PFSK-1 (cell line): Measurements from ENCODE around the gene NTM.

Source experiments
- FOXP2 ChIP-seq: optimal IDR thresholded peaks from 2 replicates; pipeline ENCODE3; 2011; ENCODE audit warnings: borderline replicate concordance, control low read depth, inconsistent platforms; ENCODE audit not compliant: insufficient read depth; ENCODE audit errors: extremely low read length, extremely low read depth
- POLR2AphosphoS5 ChIP-seq: IDR thresholded peaks from 2 replicates; pipeline ENCODE4 v1.6.1; 2012; ENCODE audit warnings: low read depth, mild to moderate bottlenecking, control low read depth, low read length, moderate library complexity
- SIN3A ChIP-seq: IDR thresholded peaks from 2 replicates; pipeline ENCODE4 v1.6.1; 2012; ENCODE audit warnings: mild to moderate bottlenecking, low read length, moderate library complexity, borderline replicate concordance; ENCODE audit not compliant: insufficient read depth
- TAF1 ChIP-seq: IDR thresholded peaks from 2 replicates; pipeline ENCODE4 v1.6.1; 2012; ENCODE audit warnings: low read length, control low read depth, borderline replicate concordance; ENCODE audit not compliant: insufficient read depth
- TF ChIP-seq, protein P1 (sequence below), 2 experiments: IDR thresholded peaks; 2 replicates each; pipeline versions ENCODE4 v1.6.1 to v1.8.0; 2011 to 2012; ENCODE audit warnings: low read depth in 2 of 2, low read length in 2 of 2, control low read depth in 1 of 2, inconsistent platforms in 1 of 2, mild to moderate bottlenecking in 1 of 2, moderate library complexity in 1 of 2; ENCODE audit not compliant: insufficient read depth in 1 of 2

NTM gene

DNA sequence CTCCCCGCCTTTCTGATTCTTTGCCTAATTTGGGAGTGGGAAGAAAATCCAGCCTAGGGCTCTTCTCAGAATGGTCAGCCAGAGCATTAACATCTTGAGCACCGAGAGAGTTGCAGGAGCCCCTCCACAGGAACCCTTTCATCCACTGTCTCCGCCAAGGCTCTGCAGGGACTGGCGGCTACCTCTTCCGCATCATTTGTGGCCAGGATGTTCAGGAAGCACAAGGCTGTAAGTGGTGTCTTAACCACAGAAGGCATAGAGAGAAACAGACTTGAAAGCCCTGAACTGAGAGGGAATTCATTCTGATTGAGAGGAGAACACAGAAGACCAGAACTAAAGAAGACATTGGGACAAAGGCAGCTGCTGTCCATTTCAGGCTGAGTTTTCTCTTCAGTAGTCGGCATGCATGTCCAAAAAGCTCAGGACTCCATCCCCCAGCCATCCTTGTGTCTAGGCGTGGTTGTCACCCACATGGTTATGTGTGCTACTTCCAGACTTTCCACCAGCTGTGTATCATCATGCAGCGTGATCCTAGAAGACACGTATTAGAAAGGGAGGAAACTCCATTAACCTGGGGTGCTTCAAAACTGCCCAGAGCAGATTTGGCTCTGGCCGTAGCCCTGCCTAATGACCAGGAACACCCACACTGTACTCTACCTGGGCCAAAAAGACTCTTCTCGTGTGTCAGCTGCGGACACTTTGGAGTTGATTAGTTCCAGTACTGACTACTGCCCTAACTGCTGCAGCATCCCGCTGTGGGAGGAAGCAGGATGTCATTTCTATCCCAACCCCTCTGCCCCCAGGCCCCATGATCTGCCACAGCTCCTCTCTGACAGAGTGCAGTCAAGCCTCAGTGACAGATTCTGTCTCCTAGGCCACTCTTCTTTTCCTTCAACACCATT lies 725.1 kb downstream of the NTM start:
- TF ChIP-seq FOXP2 (no peak), POLR2AphosphoS5 (no peak), TAF1 (no peak), SIN3A (no peak)
- TF ChIP-seq, protein P1, sequence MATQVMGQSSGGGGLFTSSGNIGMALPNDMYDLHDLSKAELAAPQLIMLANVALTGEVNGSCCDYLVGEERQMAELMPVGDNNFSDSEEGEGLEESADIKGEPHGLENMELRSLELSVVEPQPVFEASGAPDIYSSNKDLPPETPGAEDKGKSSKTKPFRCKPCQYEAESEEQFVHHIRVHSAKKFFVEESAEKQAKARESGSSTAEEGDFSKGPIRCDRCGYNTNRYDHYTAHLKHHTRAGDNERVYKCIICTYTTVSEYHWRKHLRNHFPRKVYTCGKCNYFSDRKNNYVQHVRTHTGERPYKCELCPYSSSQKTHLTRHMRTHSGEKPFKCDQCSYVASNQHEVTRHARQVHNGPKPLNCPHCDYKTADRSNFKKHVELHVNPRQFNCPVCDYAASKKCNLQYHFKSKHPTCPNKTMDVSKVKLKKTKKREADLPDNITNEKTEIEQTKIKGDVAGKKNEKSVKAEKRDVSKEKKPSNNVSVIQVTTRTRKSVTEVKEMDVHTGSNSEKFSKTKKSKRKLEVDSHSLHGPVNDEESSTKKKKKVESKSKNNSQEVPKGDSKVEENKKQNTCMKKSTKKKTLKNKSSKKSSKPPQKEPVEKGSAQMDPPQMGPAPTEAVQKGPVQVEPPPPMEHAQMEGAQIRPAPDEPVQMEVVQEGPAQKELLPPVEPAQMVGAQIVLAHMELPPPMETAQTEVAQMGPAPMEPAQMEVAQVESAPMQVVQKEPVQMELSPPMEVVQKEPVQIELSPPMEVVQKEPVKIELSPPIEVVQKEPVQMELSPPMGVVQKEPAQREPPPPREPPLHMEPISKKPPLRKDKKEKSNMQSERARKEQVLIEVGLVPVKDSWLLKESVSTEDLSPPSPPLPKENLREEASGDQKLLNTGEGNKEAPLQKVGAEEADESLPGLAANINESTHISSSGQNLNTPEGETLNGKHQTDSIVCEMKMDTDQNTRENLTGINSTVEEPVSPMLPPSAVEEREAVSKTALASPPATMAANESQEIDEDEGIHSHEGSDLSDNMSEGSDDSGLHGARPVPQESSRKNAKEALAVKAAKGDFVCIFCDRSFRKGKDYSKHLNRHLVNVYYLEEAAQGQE (IDR thresholded peaks at IDR 0.05; ENCODE audit: insufficient read depth in 1 of 2, low read depth in 2 of 2, low read length in 2 of 2): no peak

DNA sequence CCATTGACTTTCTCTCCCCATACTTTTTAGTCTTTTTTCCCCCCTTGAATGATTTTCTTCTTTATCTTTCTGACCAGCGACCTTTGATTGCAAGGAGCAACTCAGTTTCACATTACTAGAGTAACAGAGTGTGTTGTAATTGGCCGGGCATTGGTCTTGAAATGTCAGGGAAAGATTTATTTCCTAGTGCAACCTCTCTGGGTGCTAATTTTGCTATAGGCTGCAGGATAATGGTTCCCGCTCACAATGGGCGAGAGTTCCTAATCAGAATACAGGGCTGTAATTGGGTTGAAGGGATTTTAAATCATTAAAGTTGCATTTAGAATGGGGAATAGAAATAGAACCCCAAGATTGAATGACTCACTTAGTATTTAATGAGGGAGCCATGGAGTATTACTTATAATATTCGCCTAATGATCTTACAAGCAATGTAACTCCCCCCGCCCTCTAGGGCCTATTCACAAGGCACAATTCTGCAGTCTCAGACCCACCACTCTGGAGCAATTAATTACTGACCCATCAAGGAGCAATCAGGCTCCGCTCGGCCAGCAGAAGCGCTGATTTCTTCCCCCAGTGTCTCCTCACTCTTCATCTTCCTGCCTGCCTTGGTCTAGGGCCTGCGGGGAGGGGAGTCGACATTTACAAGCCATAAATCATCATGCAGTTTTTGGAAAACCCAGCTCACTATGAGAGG lies 725.9 kb downstream of the NTM start:
- TF ChIP-seq TAF1 (no peak), POLR2AphosphoS5 (no peak), FOXP2 (no peak), SIN3A (no peak)
- TF ChIP-seq, protein P1 (IDR thresholded peaks at IDR 0.05; ENCODE audit: insufficient read depth in 1 of 2, low read depth in 2 of 2, low read length in 2 of 2): no peak

DNA sequence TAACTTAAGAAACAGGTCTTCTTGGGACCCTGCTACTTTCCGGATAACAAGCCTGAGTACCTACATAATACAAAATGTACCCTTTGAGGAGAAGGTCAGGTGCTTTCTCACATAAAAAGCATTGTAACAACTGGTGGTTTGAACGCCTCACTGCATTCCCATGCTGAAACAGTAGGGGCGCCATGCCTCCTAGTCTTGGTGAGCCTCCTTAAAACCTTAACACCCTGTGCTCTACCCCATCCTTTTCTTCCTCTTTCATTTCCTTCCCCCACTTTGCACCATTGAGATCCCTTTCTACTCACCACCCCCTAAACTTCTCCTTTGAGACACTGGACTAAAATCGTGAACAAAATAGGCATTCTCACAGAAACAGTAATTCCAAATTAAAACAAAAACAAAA lies 729.3 kb downstream of the NTM start:
- TF ChIP-seq TAF1 (no peak), POLR2AphosphoS5 (no peak), SIN3A (no peak), FOXP2 (no peak)
- TF ChIP-seq, protein P1 (IDR thresholded peaks at IDR 0.05; ENCODE audit: insufficient read depth in 1 of 2, low read depth in 2 of 2, low read length in 2 of 2): no peak

DNA sequence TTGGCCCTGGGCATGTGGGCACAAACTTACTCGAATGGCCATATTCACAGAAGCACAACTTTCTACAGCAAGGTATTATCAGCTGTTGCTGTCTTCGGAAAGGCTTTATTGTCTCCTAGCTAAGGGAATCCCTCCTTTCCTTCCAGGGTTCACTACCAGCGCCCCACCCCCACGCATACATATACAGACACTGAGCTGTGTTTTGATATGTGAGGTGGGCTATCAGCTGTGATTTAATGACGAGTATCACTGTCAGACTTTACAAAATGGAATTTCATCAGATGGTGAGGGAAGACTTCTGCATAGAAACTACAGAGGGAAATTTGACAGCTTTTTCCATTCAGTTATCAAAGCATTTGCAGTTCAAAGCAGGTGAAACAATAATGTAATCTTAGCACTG lies 730.2 kb downstream of the NTM start:
- no peak for TF ChIP-seq POLR2AphosphoS5
- no peak for TF ChIP-seq FOXP2
- no peak for TF ChIP-seq SIN3A
- TF ChIP-seq, protein P1 (IDR thresholded peaks at IDR 0.05; ENCODE audit: insufficient read depth in 1 of 2, low read depth in 2 of 2, low read length in 2 of 2): no peak
- no peak for TF ChIP-seq TAF1
